Keratinocyte (primary cell): ENCODE measurements around the gene HAND1. TPM values are rescaled to one million over a fixed set of nuclear protein-coding genes. Genes with fewer than 3 reads are reported as not detected.

Experiments used
- DNase-seq: peaks from one replicate; pipeline ENCODE4 v3.0.0-alpha.2; 2011; ENCODE audit warnings: low read depth, missing footprints, low spot score
- FAIRE-seq: peaks from 2 replicates; lab custom pipeline; 2011; peaks lifted over from hg19 to GRCh38; lab: Jason Lieb, UNC
- H2AFZ ChIP-seq: 2 replicates; pipeline ENCODE4 v1.6.0; 2012; ENCODE audit warnings: low read length, control low read depth, inconsistent platforms; ENCODE audit not compliant: control insufficient read depth
- H3K27ac ChIP-seq: 2 replicates; pipeline ENCODE4 v1.5.1; 2011; ENCODE audit warnings: low read length; ENCODE audit not compliant: control insufficient read depth, insufficient read depth
- H3K27me3 ChIP-seq: 3 replicates; pipeline ENCODE4 v1.6.0; 2011; ENCODE audit warnings: low read length; ENCODE audit not compliant: control insufficient read depth, insufficient read depth; ENCODE audit errors: extremely low read depth
- H3K36me3 ChIP-seq, 2 experiments: 2 replicates in 1 of 2; 3 replicates in 1 of 2; pipeline ENCODE4 v1.5.1; 2011; ENCODE audit warnings: low read length in 2 of 2, mild to moderate bottlenecking in 1 of 2; ENCODE audit not compliant: control insufficient read depth in 2 of 2, insufficient read depth in 2 of 2; ENCODE audit errors: extremely low read depth in 1 of 2
- H3K4me1 ChIP-seq: 3 replicates; pipeline ENCODE4 v1.5.1; 2011; ENCODE audit warnings: low read length; ENCODE audit not compliant: control insufficient read depth, insufficient read depth; ENCODE audit errors: extremely low read depth
- H3K4me2 ChIP-seq: 3 replicates; pipeline ENCODE4 v1.6.0; 2011; ENCODE audit warnings: low read depth, low read length; ENCODE audit not compliant: control insufficient read depth, insufficient read depth; ENCODE audit errors: extremely low read depth
- H3K4me3 ChIP-seq, 3 experiments: fragments of 200-600 bp in 1 of 3; sonication (generic) in 1 of 3; 2 replicates in 2 of 3; 3 replicates in 1 of 3; pipeline ENCODE4 v1.5.1; 2011 to 2016; ENCODE audit warnings: low read length in 3 of 3, mild to moderate bottlenecking in 3 of 3, control low read depth in 2 of 3, inconsistent platforms in 1 of 3, low read depth in 1 of 3, mixed read lengths in 1 of 3, mixed run types in 1 of 3, moderate library complexity in 1 of 3; ENCODE audit not compliant: control insufficient read depth in 2 of 3, insufficient read depth in 2 of 3; ENCODE audit errors: extremely low read depth in 1 of 3
- H3K79me2 ChIP-seq: 2 replicates; pipeline ENCODE4 v1.6.0; 2012; ENCODE audit warnings: low read length; ENCODE audit not compliant: control insufficient read depth, insufficient read depth
- H3K9ac ChIP-seq: 3 replicates; pipeline ENCODE4 v1.6.0; 2011; ENCODE audit warnings: low read length; ENCODE audit not compliant: control insufficient read depth, insufficient read depth; ENCODE audit errors: extremely low read depth
- H3K9me1 ChIP-seq: 3 replicates; pipeline ENCODE4 v1.6.0; 2011; ENCODE audit warnings: low read length; ENCODE audit not compliant: control insufficient read depth, insufficient read depth; ENCODE audit errors: extremely low read depth
- H3K9me3 ChIP-seq: 2 replicates; pipeline ENCODE4 v1.5.1; 2012; ENCODE audit warnings: low read depth, low read length; ENCODE audit not compliant: control insufficient read depth
- H4K20me1 ChIP-seq: 3 replicates; pipeline ENCODE4 v1.6.0; 2011; ENCODE audit warnings: low read length; ENCODE audit not compliant: control insufficient read depth, insufficient read depth; ENCODE audit errors: extremely low read depth
- EZH2 ChIP-seq: IDR thresholded peaks from one replicate; pipeline ENCODE4 v1.6.1; 2012; ENCODE audit warnings: inconsistent platforms, mild to moderate bottlenecking, low read length, moderate library complexity
- dilution Hi-C: fragments of 300-500 bp; cut with MboI; formaldehyde crosslinking; loops from one replicate; pipeline ENCODE4 v1.7.0; 2020; ENCODE audit warnings: low sequenced_read_pairs; ENCODE audit not compliant: extremely low pct_ligation_motif_present
- polyA plus RNA-seq, 5 experiments: library from polyadenylated mRNA; depleted of rRNA in 3 of 5; stranded (reverse) in 3 of 5; stranded (forward) in 1 of 5; unstranded in 1 of 5; fragments of >200 nt; gene quantifications; 1 replicate in 1 of 5; 2 replicates in 3 of 5; 3 replicates in 1 of 5; pipeline versions ENCODE4 v1.2.1 to v1.2.3, GENCODE V29; 2011 to 2012; ENCODE audit warnings: missing spikeins in 2 of 5, low read depth in 1 of 5, low replicate concordance in 1 of 5
- TF ChIP-seq, protein P1 (sequence below), 3 experiments: IDR thresholded peaks in 1 of 3; conservative IDR thresholded peaks in 1 of 3; optimal IDR thresholded peaks in 1 of 3; 2 replicates in 2 of 3; 3 replicates in 1 of 3; pipeline versions ENCODE3 to v1.5.1; 2011; ENCODE audit warnings: low read length in 3 of 3, mild to moderate bottlenecking in 3 of 3, moderate library complexity in 2 of 3, control low read depth in 1 of 3, inconsistent platforms in 1 of 3; ENCODE audit not compliant: insufficient read depth in 2 of 3; ENCODE audit errors: extremely low read depth in 1 of 3

HAND1 gene
- polyA plus RNA-seq, 1 donor (not counting 4 experiments of a cell fraction or from before 2014, with no cell fraction given) = not detected

DNA sequence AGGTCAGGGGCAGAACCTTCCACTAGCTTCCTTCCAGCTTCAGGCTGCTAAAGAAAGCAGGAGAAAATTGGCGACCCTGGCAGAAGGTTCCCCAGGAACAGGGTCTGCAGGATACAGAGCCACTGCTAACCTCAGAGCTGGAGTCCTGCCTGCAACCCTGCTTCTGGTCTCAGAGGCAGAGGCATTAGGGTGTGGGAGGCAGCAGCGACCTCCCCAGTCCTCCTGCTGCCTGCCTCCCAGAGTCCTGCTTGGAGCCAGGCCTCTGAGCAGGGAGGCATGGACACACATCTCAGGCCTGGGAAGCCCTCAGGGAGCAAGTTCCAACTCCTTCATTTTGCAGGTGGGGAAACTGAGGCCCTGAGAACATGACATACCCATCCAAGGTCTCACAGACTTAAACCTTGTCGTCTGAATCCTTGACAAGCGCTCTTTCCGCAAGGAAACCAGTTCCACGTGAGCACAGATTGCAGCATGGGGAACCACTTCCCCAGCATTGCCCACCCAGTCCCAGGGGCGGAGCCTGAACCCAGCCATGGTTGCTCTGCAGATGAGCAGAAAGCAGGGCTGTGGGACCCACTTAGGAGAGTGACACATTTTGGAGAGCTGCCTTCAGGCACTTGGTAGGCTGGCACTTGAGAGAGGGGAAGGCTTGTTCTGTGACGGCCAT is 28.2 kb upstream of the HAND1 start:
- FAIRE-seq (no peak), DNase-seq (no peak)
- H3K4me2 ChIP-seq = no peak overlapping the region
- no peaks in the 10 kb centered on the region for H3K9me3 ChIP-seq
- H3K9ac ChIP-seq = no peak overlapping the region
- H3K79me2 ChIP-seq = no peaks in the 10 kb centered on the region
- no peaks in the 10 kb centered on the region for H3K27me3 ChIP-seq
- no peaks in the 10 kb centered on the region for H3K4me1 ChIP-seq
- dilution Hi-C loops = no loop called here
- no peak for TF ChIP-seq EZH2
- TF ChIP-seq, protein P1, sequence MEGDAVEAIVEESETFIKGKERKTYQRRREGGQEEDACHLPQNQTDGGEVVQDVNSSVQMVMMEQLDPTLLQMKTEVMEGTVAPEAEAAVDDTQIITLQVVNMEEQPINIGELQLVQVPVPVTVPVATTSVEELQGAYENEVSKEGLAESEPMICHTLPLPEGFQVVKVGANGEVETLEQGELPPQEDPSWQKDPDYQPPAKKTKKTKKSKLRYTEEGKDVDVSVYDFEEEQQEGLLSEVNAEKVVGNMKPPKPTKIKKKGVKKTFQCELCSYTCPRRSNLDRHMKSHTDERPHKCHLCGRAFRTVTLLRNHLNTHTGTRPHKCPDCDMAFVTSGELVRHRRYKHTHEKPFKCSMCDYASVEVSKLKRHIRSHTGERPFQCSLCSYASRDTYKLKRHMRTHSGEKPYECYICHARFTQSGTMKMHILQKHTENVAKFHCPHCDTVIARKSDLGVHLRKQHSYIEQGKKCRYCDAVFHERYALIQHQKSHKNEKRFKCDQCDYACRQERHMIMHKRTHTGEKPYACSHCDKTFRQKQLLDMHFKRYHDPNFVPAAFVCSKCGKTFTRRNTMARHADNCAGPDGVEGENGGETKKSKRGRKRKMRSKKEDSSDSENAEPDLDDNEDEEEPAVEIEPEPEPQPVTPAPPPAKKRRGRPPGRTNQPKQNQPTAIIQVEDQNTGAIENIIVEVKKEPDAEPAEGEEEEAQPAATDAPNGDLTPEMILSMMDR (optimal IDR thresholded peaks at IDR 0.05 in 1 of 3, IDR thresholded peaks at IDR 0.05 in 1 of 3, conservative IDR thresholded peaks at IDR 0.05 in 1 of 3; ENCODE audit: extremely low read depth in 1 of 3, insufficient read depth in 2 of 3, low read length in 3 of 3) = no peak
- no peak overlapping the region for H3K27ac ChIP-seq
- no peak overlapping the region for H3K4me3 ChIP-seq
- no peak overlapping the region for H2AFZ ChIP-seq
- H3K36me3 ChIP-seq = no peaks in the 10 kb centered on the region
- H4K20me1 ChIP-seq = no peaks in the 10 kb centered on the region
- no peaks in the 10 kb centered on the region for H3K9me1 ChIP-seq

GRCh38 chr5:154505567-154505966 is 27.5 kb upstream of the HAND1 start:
- no peaks in the 10 kb centered on the region for H3K9me1 ChIP-seq
- no peak overlapping the region for H3K4me2 ChIP-seq
- no peaks in the 10 kb centered on the region for H3K9me3 ChIP-seq
- no peak overlapping the region for H3K27ac ChIP-seq
- no peak overlapping the region for H2AFZ ChIP-seq
- no peaks in the 10 kb centered on the region for H3K4me1 ChIP-seq
- TF ChIP-seq, protein P1 (optimal IDR thresholded peaks at IDR 0.05 in 1 of 3, IDR thresholded peaks at IDR 0.05 in 1 of 3, conservative IDR thresholded peaks at IDR 0.05 in 1 of 3; ENCODE audit: extremely low read depth in 1 of 3, insufficient read depth in 2 of 3, low read length in 3 of 3) = no peak
- TF ChIP-seq EZH2 = no peak
- FAIRE-seq (no peak), DNase-seq (no peak)
- dilution Hi-C loops = no loop called here
- no peaks in the 10 kb centered on the region for H3K27me3 ChIP-seq
- H4K20me1 ChIP-seq = no peaks in the 10 kb centered on the region
- no peaks in the 10 kb centered on the region for H3K79me2 ChIP-seq
- H3K4me3 ChIP-seq = no peak overlapping the region
- H3K9ac ChIP-seq = no peak overlapping the region
- no peaks in the 10 kb centered on the region for H3K36me3 ChIP-seq
